ENCODE measurements around the gene TRMT61B. TPM values are rescaled to one million over a fixed set of nuclear protein-coding genes. Genes with fewer than 3 reads are reported as not detected.

The TRMT61B gene
- total and polyA plus RNA-seq, 2 donors (not counting 1 experiment from before 2014, with no cell fraction given): 15.5 to 20.3 TPM

GRCh38 chr2:28893488-28893887, 23.4 kb upstream of the TRMT61B start:
- no peak overlapping the region for H3K9ac ChIP-seq (ENCODE audit: low read length)
- H3K79me2 ChIP-seq (ENCODE audit: control insufficient read depth, insufficient read depth, low read length): peaks cover 45% of the 10 kb centered on the region
- no peaks in the 10 kb centered on the region for H3K27me3 ChIP-seq (replicated peaks in 1 of 4; ENCODE audit: control extremely low read depth in 1 of 4, control insufficient read depth in 3 of 4, insufficient read depth in 4 of 4, low read length in 3 of 4)
- Mint-ChIP-seq H3K9me3 (ENCODE audit: insufficient read depth) (no peaks in the 10 kb centered on the region), H3K27me3 (no peaks in the 10 kb centered on the region), H3K27ac (peak overlapping the region; percentile 44), H3K4me3 (no peak overlapping the region), H3K4me1 (peaks cover 33% of the 10 kb centered on the region)
- DNase-seq (no peak), ATAC-seq (ENCODE audit: low read depth) (no peak)
- TF ChIP-seq EZH2 (IDR thresholded peaks at IDR 0.05; ENCODE audit: borderline replicate concordance, insufficient read depth, low read depth, low read length, poor library complexity, severe bottlenecking) (no peak), CTCF (IDR thresholded peaks at IDR 0.05) (no peak)
- no peaks in the 10 kb centered on the region for H3K36me3 ChIP-seq (replicated peaks in 1 of 2; ENCODE audit: control extremely low read depth in 1 of 2, control insufficient read depth in 1 of 2, extremely low read depth in 1 of 2, insufficient read depth in 2 of 2, low read length in 1 of 2)
- peaks cover 23 to 30% of the 10 kb centered on the region in 2 donors for H3K4me1 ChIP-seq (ENCODE audit: control insufficient read depth in 2 of 2, insufficient read depth in 2 of 2, low read length in 2 of 2)
- no peak overlapping the region for H3K4me2 ChIP-seq (replicated peaks; ENCODE audit: low read depth, low read length, poor library complexity, severe bottlenecking)
- ChIA-PET POLR2A (interaction anchor here (1.1 to 3.7 kb wide), 2 partner anchors 23 to 142 kb away, joined by 5 to 35 read pairs; partner anchors contain the start of genes PPP1CB and TRMT61B), CTCF (interaction anchor here (1.3 kb wide), 1 partner anchor 10 kb away, joined by 4 read pairs; no protein-coding TSS in a partner anchor)
- peaks cover 0 to 9% (median 0%) of the 10 kb centered on the region in 3 donors for H3K9me3 ChIP-seq (ENCODE audit: control extremely low read depth in 1 of 3, control insufficient read depth in 2 of 3, insufficient read depth in 1 of 3, low read length in 2 of 3)
- H2AFZ ChIP-seq (ENCODE audit: insufficient read depth, low read depth, low read length, poor library complexity, severe bottlenecking): no peak overlapping the region
- no peak overlapping the region for H3K4me3 ChIP-seq (ENCODE audit: control extremely low read depth in 1 of 5, extremely low read depth in 1 of 5, insufficient read depth in 1 of 5, low read depth in 2 of 5, low read length in 4 of 5)
- no peak overlapping the region for H3K27ac ChIP-seq (ENCODE audit: low read length in 2 of 2)
- WGBS (ENCODE audit: insufficient coverage): 100% methylated on average over 1 of the region's 21 CpGs
- H4K20me1 ChIP-seq (ENCODE audit: control insufficient read depth, insufficient read depth, low read length, poor library complexity, severe bottlenecking): peaks cover 25% of the 10 kb centered on the region
- intact Hi-C loops (cut with micrococcal nuclease): loop anchor here (10.0 kb wide), 1 partner anchor 499 kb away; the partner anchor contains the start of gene FOSL2

DNA sequence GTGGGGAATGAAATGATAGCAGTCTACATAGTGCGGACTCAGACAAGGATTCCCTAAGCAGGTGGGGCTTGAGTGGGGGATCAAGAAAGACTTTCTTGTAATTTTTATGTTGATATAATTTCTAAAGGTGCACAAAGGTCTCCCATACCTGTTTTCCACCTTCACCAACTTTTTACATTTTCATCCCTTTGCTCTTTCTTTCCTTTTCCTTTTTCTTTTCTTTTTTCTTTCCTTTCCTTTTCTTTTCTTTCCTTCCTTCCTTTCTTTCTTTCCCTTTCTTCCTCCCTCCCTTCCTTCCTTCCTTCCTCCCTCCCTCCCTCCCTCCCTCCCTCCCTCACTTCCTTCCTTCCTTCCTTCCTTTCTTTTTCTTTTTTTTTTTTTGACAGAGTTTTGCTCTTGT, 10.1 kb upstream of the TRMT61B start:
- no peaks in the 10 kb centered on the region for H3K4me1 ChIP-seq (ENCODE audit: control insufficient read depth in 2 of 2, insufficient read depth in 2 of 2, low read length in 2 of 2)
- H3K36me3 ChIP-seq (replicated peaks in 1 of 2; ENCODE audit: control extremely low read depth in 1 of 2, control insufficient read depth in 1 of 2, extremely low read depth in 1 of 2, insufficient read depth in 2 of 2, low read length in 1 of 2): no peaks in the 10 kb centered on the region
- WGBS (ENCODE audit: insufficient coverage): no CpG with 5 or more reads among the region's 1 CpG
- TF ChIP-seq EZH2 (IDR thresholded peaks at IDR 0.05; ENCODE audit: borderline replicate concordance, insufficient read depth, low read depth, low read length, poor library complexity, severe bottlenecking): no peak
- TF ChIP-seq CTCF (IDR thresholded peaks at IDR 0.05): no peak
- POLR2A ChIA-PET: no interaction called here
- Mint-ChIP-seq H3K4me3 (no peak overlapping the region), H3K9me3 (ENCODE audit: insufficient read depth) (no peaks in the 10 kb centered on the region), H3K27ac (no peak overlapping the region), H3K4me1 (no peaks in the 10 kb centered on the region), H3K27me3 (peaks cover 34% of the 10 kb centered on the region)
- H4K20me1 ChIP-seq (ENCODE audit: control insufficient read depth, insufficient read depth, low read length, poor library complexity, severe bottlenecking): no peaks in the 10 kb centered on the region
- no peaks in the 10 kb centered on the region for H3K79me2 ChIP-seq (ENCODE audit: control insufficient read depth, insufficient read depth, low read length)
- CTCF ChIA-PET: no interaction called here
- intact Hi-C loops (cut with micrococcal nuclease): no loop called here
- H3K9ac ChIP-seq (ENCODE audit: low read length): no peak overlapping the region
- no peak for ATAC-seq (ENCODE audit: low read depth)
- H3K27me3 ChIP-seq (replicated peaks in 1 of 4; ENCODE audit: control extremely low read depth in 1 of 4, control insufficient read depth in 3 of 4, insufficient read depth in 4 of 4, low read length in 3 of 4): peaks cover 0 to 4% (median 1%) of the 10 kb centered on the region in 4 experiments
- H3K9me3 ChIP-seq (ENCODE audit: control extremely low read depth in 1 of 3, control insufficient read depth in 2 of 3, insufficient read depth in 1 of 3, low read length in 2 of 3): no peaks in the 10 kb centered on the region
- H3K4me2 ChIP-seq (replicated peaks; ENCODE audit: low read depth, low read length, poor library complexity, severe bottlenecking): no peak overlapping the region
- no peak overlapping the region for H3K27ac ChIP-seq (ENCODE audit: low read length in 2 of 2)
- no peak overlapping the region for H3K4me3 ChIP-seq (ENCODE audit: control extremely low read depth in 1 of 5, extremely low read depth in 1 of 5, insufficient read depth in 1 of 5, low read depth in 2 of 5, low read length in 4 of 5)
- no peak for DNase-seq
- no peak overlapping the region for H2AFZ ChIP-seq (ENCODE audit: insufficient read depth, low read depth, low read length, poor library complexity, severe bottlenecking)
